ENCODE results near the gene LRMDA. TPM values are rescaled to one million over a fixed set of nuclear protein-coding genes. Genes with fewer than 3 reads are reported as not detected.
"Not testable (repeated sequence)": the region's sequence is repeated elsewhere in the genome, so short reads cannot be mapped to it uniquely, and the experiment has no call there.

LRMDA gene
- total RNA-seq, 1 donor, result 32.6 TPM

- no peak for DNase-seq (ENCODE audit: low read depth in 2 of 3, low spot score in 2 of 3)
Observed at GRCh38 chr10:76461024-76461423, 1029.6 kb downstream of the LRMDA start.

- DNase-seq (ENCODE audit: low read depth in 2 of 3, low spot score in 2 of 3), result peak in 2 of 3 donors; percentile 8 to 55
Observed at GRCh38 chr10:76463111-76463510, 1031.7 kb downstream of the LRMDA start.

- no peak for DNase-seq (ENCODE audit: low read depth in 2 of 3, low spot score in 2 of 3)
Observed at GRCh38 chr10:76466836-76467503, 1035.5 kb downstream of the LRMDA start.

- DNase-seq (ENCODE audit: low read depth in 2 of 3, low spot score in 2 of 3), result no peak
Observed at GRCh38 chr10:76469675-76470074, 1038.3 kb downstream of the LRMDA start.

- DNase-seq (ENCODE audit: low read depth in 2 of 3, low spot score in 2 of 3), result peak in 1 of 3 donors; percentile 19
Observed at GRCh38 chr10:76479103-76479790, 1047.8 kb downstream of the LRMDA start.

GRCh38 chr10:76481178-76481577, 1049.8 kb downstream of the LRMDA start:
- DNase-seq (ENCODE audit: low read depth in 2 of 3, low spot score in 2 of 3), result no peak

- DNase-seq (ENCODE audit: low read depth in 2 of 3, low spot score in 2 of 3), result no peak
Observed at GRCh38 chr10:76487582-76487981, 1056.2 kb downstream of the LRMDA start.

DNA sequence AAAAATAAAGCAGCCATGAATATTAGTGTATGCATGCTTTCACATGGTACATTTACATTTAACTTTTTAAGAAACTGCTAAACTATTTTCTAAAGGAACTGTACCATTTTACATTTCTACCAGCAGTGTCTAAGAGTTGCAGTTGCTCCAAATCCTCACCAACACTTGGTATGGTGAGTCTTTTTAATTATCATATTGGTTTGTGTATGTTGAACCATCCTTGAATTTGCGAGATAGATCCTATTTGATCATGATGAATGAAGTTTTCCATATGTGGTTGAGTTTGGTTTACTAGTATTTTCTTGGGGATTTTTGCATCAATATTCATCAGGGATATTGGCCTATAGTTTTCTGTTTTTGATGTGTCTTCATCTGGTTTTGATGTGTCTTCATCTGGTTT, 1057.2 kb downstream of the LRMDA start:
- no peak for DNase-seq (ENCODE audit: low read depth in 2 of 3, low spot score in 2 of 3)

GRCh38 chr10:76491216-76491615, 1059.8 kb downstream of the LRMDA start:
- DNase-seq (ENCODE audit: low read depth in 2 of 3, low spot score in 2 of 3), result no peak

DNA sequence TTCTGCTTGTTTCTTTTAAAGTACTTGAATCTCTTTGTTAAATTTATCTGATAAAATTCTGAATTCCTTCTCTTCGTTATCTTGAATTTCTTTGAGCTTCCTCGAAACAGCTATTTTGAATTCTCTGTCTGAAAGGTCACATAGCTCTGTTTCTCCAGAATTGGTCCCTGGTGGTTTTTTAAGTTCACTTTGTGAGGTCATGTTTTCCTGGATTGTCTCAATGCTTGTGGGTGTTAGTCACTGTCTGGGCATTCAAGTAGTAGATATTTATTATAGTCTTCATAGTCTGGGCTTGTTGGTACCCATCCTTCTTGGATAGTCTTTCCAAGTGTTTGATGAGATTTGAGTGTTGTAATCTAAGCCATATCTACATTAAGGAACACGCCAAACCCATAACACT, 1060.6 kb downstream of the LRMDA start:
- no peak for DNase-seq (ENCODE audit: low read depth in 2 of 3, low spot score in 2 of 3)

- no peak for DNase-seq (ENCODE audit: low read depth in 2 of 3, low spot score in 2 of 3)
Observed at GRCh38 chr10:76492678-76493472, 1061.5 kb downstream of the LRMDA start.

DNA sequence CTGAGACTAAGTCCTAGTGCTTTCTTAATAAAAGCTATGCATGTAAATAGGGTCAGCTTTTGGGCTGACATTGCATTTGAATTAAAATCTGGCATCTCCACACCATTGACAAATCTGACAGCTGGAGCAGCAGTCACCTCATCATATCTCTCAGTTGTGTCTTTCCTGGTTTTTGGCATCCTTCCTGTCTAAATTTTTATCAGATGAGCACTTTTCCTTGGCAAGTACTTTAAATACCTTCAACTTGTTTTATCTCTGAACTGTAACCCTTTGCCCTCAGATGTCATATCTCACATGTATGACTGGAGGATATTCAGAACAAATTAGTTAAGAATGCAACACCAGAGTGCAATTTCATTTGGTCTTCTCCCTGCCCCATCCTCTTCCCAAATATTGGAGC, 1066.2 kb downstream of the LRMDA start:
- DNase-seq (ENCODE audit: low read depth in 2 of 3, low spot score in 2 of 3), result no peak

DNA sequence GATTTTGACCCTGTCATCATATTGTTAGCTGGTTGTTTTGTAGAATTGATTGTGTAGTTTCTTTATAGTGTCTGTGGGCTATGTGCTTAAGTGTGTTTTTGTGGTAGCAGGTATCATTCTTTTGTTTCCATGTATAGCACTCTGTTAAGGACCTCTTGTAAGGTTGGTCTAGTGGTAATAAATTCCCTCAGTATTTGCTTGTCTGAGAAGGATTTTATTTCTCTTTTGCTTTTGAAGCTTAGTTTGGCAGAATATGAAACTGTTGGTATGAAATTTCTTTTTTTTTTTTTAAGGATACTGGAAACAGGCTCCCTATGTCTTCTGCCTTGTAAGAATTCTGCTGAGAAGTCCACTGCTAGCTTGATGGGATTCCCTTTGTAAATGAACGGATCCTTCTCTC, 1073.4 kb downstream of the LRMDA start:
- peak in 1 of 3 donors; percentile 5 for DNase-seq (ENCODE audit: low read depth in 2 of 3, low spot score in 2 of 3)

DNA sequence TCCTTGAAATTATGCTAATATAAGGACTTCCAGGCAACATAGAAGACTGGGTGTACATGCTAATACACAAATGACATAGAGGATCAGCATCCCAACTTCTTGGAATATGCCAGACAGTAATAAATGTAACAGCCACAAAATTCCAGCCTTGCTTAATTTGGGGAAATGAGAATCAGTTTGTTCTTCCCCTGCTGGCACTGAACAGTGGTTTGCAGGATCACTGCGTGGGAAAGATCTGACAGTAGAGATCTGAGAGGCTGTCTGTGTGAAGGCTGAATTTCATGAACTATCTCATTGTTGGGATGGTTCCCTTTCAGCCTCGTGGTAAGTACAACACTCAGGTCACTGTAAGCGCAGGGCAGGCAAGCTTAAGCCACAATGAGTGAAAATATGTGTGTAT, 1078.0 kb downstream of the LRMDA start:
- DNase-seq (ENCODE audit: low read depth in 2 of 3, low spot score in 2 of 3), result no peak

GRCh38 chr10:76514321-76514720, 1082.9 kb downstream of the LRMDA start:
- DNase-seq (ENCODE audit: low read depth in 2 of 3, low spot score in 2 of 3), result no peak

- no peak for DNase-seq (ENCODE audit: low read depth in 2 of 3, low spot score in 2 of 3)
Observed at GRCh38 chr10:76514869-76515268, 1083.4 kb downstream of the LRMDA start.

DNA sequence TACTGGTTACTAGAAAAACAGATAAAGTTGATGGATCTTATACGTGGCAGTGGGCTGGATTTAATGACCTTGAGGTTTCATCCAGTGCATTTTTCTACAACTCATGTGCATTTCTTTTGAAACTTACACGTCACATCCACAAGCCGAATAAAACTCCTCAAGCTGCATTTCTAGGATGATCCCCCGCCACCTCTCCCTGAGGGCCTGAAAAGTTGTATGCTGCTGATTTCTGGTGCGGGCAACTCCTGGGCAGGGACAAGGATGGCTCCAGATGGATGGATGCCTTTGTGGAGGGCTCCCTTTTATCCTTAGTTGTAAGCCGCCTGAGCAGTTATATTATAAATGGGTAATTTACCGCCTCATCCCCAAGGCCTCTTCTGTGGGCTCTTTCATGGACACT, 1091.1 kb downstream of the LRMDA start:
- no peak for DNase-seq (ENCODE audit: low read depth in 2 of 3, low spot score in 2 of 3)

DNA sequence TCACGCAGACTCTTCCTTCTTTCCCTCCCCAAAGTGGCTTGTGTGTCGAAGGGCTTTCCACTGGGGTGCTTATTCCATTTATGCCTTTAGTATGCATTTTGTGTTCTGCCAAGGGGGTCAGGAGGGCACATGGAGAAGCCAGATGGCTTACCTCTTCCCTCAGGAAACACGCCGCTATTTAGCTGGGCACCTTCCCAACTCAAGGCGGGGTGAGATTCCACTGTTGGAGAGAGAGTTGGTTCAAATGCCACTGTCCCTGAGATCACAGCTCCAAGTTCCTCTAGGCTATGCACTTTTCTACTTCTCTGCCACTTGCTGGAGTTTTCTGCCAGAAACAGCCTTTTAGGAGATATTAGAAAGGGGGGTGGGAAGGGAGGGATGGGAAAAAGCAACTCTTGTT, 1091.8 kb downstream of the LRMDA start:
- no peak for DNase-seq (ENCODE audit: low read depth in 2 of 3, low spot score in 2 of 3)

DNA sequence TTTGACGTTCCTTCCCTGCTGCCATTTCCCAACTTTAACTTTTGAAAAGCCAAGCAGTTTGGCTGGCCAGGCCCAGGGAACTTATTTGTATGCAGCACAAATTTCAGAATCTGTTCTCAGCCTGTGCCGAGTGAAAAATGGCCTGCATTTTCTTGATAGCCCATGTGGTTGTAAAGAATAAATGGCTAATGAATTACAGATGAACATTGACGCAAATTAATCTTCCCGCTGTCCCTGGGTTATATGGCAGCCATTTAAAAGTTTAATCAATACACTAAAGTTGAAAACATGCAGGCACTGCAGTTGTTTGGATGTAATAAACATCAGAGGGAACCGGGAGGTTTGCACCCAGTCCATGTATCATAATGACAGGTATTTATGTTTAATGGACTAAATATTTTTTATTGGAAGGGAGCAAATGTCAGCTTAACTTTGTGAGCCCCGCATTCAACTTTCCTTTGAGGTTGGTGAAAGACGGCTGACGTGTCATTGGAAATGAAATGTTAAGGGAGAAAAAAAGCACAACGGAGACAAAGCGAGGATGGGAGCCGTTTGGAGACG, 1092.4 kb downstream of the LRMDA start:
- no peak for DNase-seq (ENCODE audit: low read depth in 2 of 3, low spot score in 2 of 3)

DNA sequence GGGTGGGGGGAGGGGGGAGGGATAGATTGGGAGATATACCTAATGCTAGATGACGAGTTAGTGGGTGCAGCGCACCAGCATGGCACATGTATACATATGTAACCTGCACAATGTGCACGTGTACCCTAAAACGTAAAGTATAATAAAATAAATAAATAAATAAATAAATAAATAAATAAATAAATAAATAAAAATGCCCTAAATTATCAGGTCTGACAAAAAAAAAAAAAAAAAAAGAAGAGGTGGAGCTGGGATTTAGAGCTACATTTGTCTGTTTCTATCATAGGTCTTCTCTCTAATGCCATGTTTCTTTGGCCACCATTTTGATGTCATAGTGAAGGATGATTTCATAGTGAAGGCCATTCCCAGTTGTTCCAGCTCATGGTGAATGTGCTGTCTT, 1095.4 kb downstream of the LRMDA start:
- DNase-seq (ENCODE audit: low read depth in 2 of 3, low spot score in 2 of 3), result not testable (repeated sequence)

- DNase-seq (ENCODE audit: low read depth in 2 of 3, low spot score in 2 of 3), result no peak
Observed at GRCh38 chr10:76540331-76540730, 1108.9 kb downstream of the LRMDA start.
